K562 (cell line): ENCODE measurements around the gene SPAG16. TPM values are rescaled to one million over a fixed set of nuclear protein-coding genes. Genes with fewer than 3 reads are reported as not detected.

Experiments used
- ATAC-seq: fragments of 200-7000 bp; cut with Tn5 transposase; 3 replicates; pipeline ENCODE4 v1.9.1; 2020; ENCODE audit warnings: moderate library complexity
- BruUV-seq: library from RNA; stranded (reverse); fragments of 400-500 nt; replicated peaks from 2 replicates; lab custom pipeline; 2021; lab: Mats Ljungman, UMichigan
- CTCF ChIA-PET: fragments of 300-600 bp; formaldehyde crosslinking; extraction: SDS; loops from one replicate; lab custom pipeline; 2021; ENCODE audit warnings: low intra/inter-chr PET ratio; lab: Yijun Ruan, JAX
- POLR2A ChIA-PET: fragments of 300-600, 350-650 bp; sonication (Branson Sonifier 250); formaldehyde crosslinking; extraction: SDS; loops from one replicate; lab custom pipeline; 2021; ENCODE audit warnings: antibody characterized with exemption, inconsistent platforms; lab: Yijun Ruan, JAX
- DNase-seq, 4 experiments: peaks; one replicate each; pipeline versions ENCODE4 v3.0.0 to v3.0.0-alpha.2; 2011 to 2018; ENCODE audit warnings: low spot score in 3 of 4, mixed read lengths in 3 of 4; ENCODE audit errors: extremely low read depth in 1 of 4
- FAIRE-seq: peaks from 2 replicates; lab custom pipeline; 2011; peaks lifted over from hg19 to GRCh38; lab: Jason Lieb, UNC
- H2AFZ ChIP-seq: 2 replicates; pipeline ENCODE4 v1.6.0; 2011; ENCODE audit warnings: low read depth, low read length, control low read depth, inconsistent platforms
- H3K27ac ChIP-seq: fragments of 200-600 bp; 3 replicates; pipeline ENCODE4 v1.8.0; 2011; ENCODE audit warnings: low read depth, mild to moderate bottlenecking, control low read depth, inconsistent platforms, low read length, moderate library complexity, mixed read lengths; ENCODE audit errors: extremely low read depth
- H3K27me3 ChIP-seq, 2 experiments: fragments of 300-600 bp in 1 of 2; 2 replicates in 1 of 2; 3 replicates in 1 of 2; pipeline versions ENCODE4 v1.6.0 to v1.8.0; 2011; ENCODE audit warnings: inconsistent platforms in 2 of 2, low read length in 2 of 2, mild to moderate bottlenecking in 1 of 2, mixed read lengths in 1 of 2, moderate library complexity in 1 of 2; ENCODE audit not compliant: control insufficient read depth in 2 of 2, insufficient read depth in 2 of 2
- H3K36me3 ChIP-seq: fragments of 300-600 bp; 3 replicates; pipeline ENCODE4 v1.8.0; 2011; ENCODE audit warnings: mild to moderate bottlenecking, low read length, inconsistent platforms; ENCODE audit not compliant: control insufficient read depth, insufficient read depth
- H3K4me1 ChIP-seq, 2 experiments: fragments of 200-600 bp in 1 of 2; replicated peaks in 1 of 2; 2 replicates in 1 of 2; 3 replicates in 1 of 2; pipeline versions ENCODE4 v1.5.1 to v1.8.0; 2011; ENCODE audit warnings: inconsistent platforms in 2 of 2, low read length in 2 of 2, mild to moderate bottlenecking in 1 of 2, mixed read lengths in 1 of 2, moderate library complexity in 1 of 2; ENCODE audit not compliant: control insufficient read depth in 2 of 2, insufficient read depth in 2 of 2
- H3K4me2 ChIP-seq: 2 replicates; pipeline ENCODE4 v1.6.1; 2011; ENCODE audit warnings: low read length, control low read depth, inconsistent platforms, mixed read lengths; ENCODE audit not compliant: insufficient read depth
- H3K4me3 ChIP-seq: fragments of 200-600 bp; sonication (generic), shearing (Covaris generic); 2 replicates; pipeline ENCODE4 v1.5.1; 2016; ENCODE audit warnings: control low read depth, inconsistent platforms
- H3K79me2 ChIP-seq: fragments of 200-600 bp; 3 replicates; pipeline ENCODE4 v1.8.0; 2011; ENCODE audit warnings: low read length, inconsistent platforms; ENCODE audit not compliant: control insufficient read depth, insufficient read depth
- H3K9ac ChIP-seq, 2 experiments: 2 replicates each; pipeline versions ENCODE4 v1.6.0 to v1.6.1; 2011; ENCODE audit warnings: low read depth in 2 of 2, low read length in 2 of 2, control low read depth in 1 of 2, inconsistent platforms in 1 of 2, mild to moderate bottlenecking in 1 of 2, mixed read lengths in 1 of 2; ENCODE audit not compliant: insufficient read depth in 1 of 2
- H3K9me1 ChIP-seq: one replicate; pipeline ENCODE4 v1.6.0; 2011; ENCODE audit warnings: inconsistent platforms, mild to moderate bottlenecking, low read length, moderate library complexity; ENCODE audit not compliant: control insufficient read depth, insufficient read depth
- H3K9me3 ChIP-seq: replicated peaks from 2 replicates; pipeline ENCODE4 v1.5.1; 2011; ENCODE audit warnings: low read depth, low read length, inconsistent platforms; ENCODE audit not compliant: control insufficient read depth, insufficient read depth
- H4K20me1 ChIP-seq: replicated peaks from 2 replicates; pipeline ENCODE4 v1.6.1; 2011; ENCODE audit warnings: low read length, inconsistent platforms, mixed read lengths; ENCODE audit not compliant: control insufficient read depth, insufficient read depth
- BCOR ChIP-seq: fragments of 450-650 bp; IDR thresholded peaks from 2 replicates; pipeline ENCODE4 v1.6.1; 2016
- FOSL1 ChIP-seq: fragments of 200-800 bp; sonication (Bioruptor generic); conservative IDR thresholded peaks from 2 replicates; pipeline ENCODE4 v1.6.1; 2016; ENCODE audit warnings: missing genetic modification characterization, missing compliant biosample characterization
- FOXM1 ChIP-seq, 2 experiments: fragments of 450-650 bp in 1 of 2; sonication (generic) in 1 of 2; formaldehyde crosslinking in 1 of 2; IDR thresholded peaks; 2 replicates each; pipeline versions ENCODE4 v1.6.1 to v1.9.0; 2017 to 2022; ENCODE audit warnings: low read depth in 2 of 2, mild to moderate bottlenecking in 2 of 2, missing genetic modification reagents in 1 of 2, moderate library complexity in 1 of 2
- HMG20A ChIP-seq: fragments of 450-650 bp; formaldehyde crosslinking; conservative IDR thresholded peaks from 2 replicates; pipeline ENCODE4 v1.4.0; 2020; ENCODE audit warnings: mild to moderate bottlenecking, mixed read lengths
- SIX5 ChIP-seq, 2 experiments: IDR thresholded peaks; 2 replicates each; pipeline ENCODE4 v1.6.1; 2011; ENCODE audit warnings: low read length in 2 of 2, borderline replicate concordance in 1 of 2, low read depth in 1 of 2, mild to moderate bottlenecking in 1 of 2, moderate library complexity in 1 of 2; ENCODE audit not compliant: insufficient read depth in 1 of 2
- SMC3 ChIP-seq: conservative IDR thresholded peaks from 2 replicates; pipeline ENCODE4 v1.6.1; 2011; ENCODE audit warnings: low read depth, low read length, improper control_type of control experiment; ENCODE audit not compliant: insufficient read depth
- ZC3H4 ChIP-seq: sonication (generic); formaldehyde crosslinking; IDR thresholded peaks from 2 replicates; pipeline ENCODE4 v1.9.0; 2021; ENCODE audit warnings: missing genetic modification reagents, borderline replicate concordance
- ZNF124 ChIP-seq: sonication (generic); formaldehyde crosslinking; IDR thresholded peaks from 2 replicates; pipeline ENCODE4 v1.8.1; 2022; ENCODE audit warnings: missing genetic modification reagents
- ZNF175 ChIP-seq: fragments of 200-800 bp; sonication (Bioruptor generic); IDR thresholded peaks from 2 replicates; pipeline ENCODE4 v1.6.1; 2016; ENCODE audit warnings: low read depth, mild to moderate bottlenecking, missing genetic modification characterization, missing compliant biosample characterization
- WGBS: fragments of 100-300 bp; shearing (Covaris generic); methylation state at CpG from one replicate; pipeline ENCODE4 v1.1.6; 2016; ENCODE audit warnings: low coverage, mixed read lengths; ENCODE audit not compliant: insufficient coverage; ENCODE audit errors: missing lambda C conversion rate; 5-methylcytosine and 5-hydroxymethylcytosine counted together
- in situ Hi-C: fragments of 300-500 bp; cut with MboI; formaldehyde crosslinking; loops from 4 replicates; pipeline ENCODE4 v1.15.0; 2018; ENCODE audit warnings: inconsistent platforms, mixed read lengths
- intact Hi-C: fragments of 100-400 bp; cut with micrococcal nuclease; formaldehyde crosslinking; loops from 2 replicates; pipeline ENCODE4 v1.14.2; 2022
- polyA plus RNA-seq, 8 experiments: library from polyadenylated mRNA; depleted of rRNA in 4 of 8; stranded (reverse) in 5 of 8; unstranded in 3 of 8; fragments of >200 nt; fragmentation: Nextera tagmentation in 2 of 8; fragmentation: Illumina TruSeq in 1 of 8; extraction: Ambion mirVana in 2 of 8; extraction: Trizol in 1 of 8; gene quantifications; 2 replicates each; pipeline versions ENCODE4 v1.2.1 to v1.2.3, GENCODE V29; 2011 to 2014; ENCODE audit warnings: inconsistent platforms in 1 of 8, missing spikeins in 1 of 8
- total RNA-seq, 7 experiments: library from RNA; depleted of rRNA in 6 of 7; stranded (reverse); fragments of >200 nt in 6 of 7; fragmentation: Illumina TruSeq in 2 of 7; extraction: Trizol in 2 of 7; gene quantifications; 2 replicates each; pipeline versions ENCODE4 v1.2.1 to v1.2.3, GENCODE V29; 2011 to 2021; ENCODE audit warnings: low replicate concordance in 1 of 7
- TF ChIP-seq, protein P1 (sequence below), 2 experiments: fragments of 250-450 bp in 1 of 2; fragments of 450-650 bp in 1 of 2; sonication (Bioruptor Pico) in 1 of 2; IDR thresholded peaks; 2 replicates each; pipeline versions ENCODE4 v1.6.1 to v1.8.0; 2016 to 2021; ENCODE audit warnings: mild to moderate bottlenecking in 2 of 2, moderate library complexity in 2 of 2, missing compliant biosample characterization in 1 of 2, missing genetic modification characterization in 1 of 2
- TF ChIP-seq, protein P2 (sequence below): fragments of 450-650 bp; formaldehyde crosslinking; IDR thresholded peaks from 2 replicates; pipeline ENCODE4 v1.4.0; 2020; ENCODE audit warnings: mild to moderate bottlenecking, moderate library complexity
- TF ChIP-seq, protein P3 (sequence below): fragments of 150-350 bp; conservative IDR thresholded peaks from 2 replicates; pipeline ENCODE4 v1.6.1; 2014; ENCODE audit warnings: low read length
- TF ChIP-seq, protein P4 (sequence below): fragments of 250-450 bp; sonication (Bioruptor Pico); IDR thresholded peaks from 2 replicates; pipeline ENCODE4 v1.4.0; 2020; ENCODE audit warnings: mild to moderate bottlenecking, moderate library complexity

SPAG16 gene
- total and polyA plus RNA-seq, 9 of the 15 experiments (the other 6 are each of a cell fraction or from before 2014, with no cell fraction given): 0.98 to 5.9 (median 3.5) TPM

DNA sequence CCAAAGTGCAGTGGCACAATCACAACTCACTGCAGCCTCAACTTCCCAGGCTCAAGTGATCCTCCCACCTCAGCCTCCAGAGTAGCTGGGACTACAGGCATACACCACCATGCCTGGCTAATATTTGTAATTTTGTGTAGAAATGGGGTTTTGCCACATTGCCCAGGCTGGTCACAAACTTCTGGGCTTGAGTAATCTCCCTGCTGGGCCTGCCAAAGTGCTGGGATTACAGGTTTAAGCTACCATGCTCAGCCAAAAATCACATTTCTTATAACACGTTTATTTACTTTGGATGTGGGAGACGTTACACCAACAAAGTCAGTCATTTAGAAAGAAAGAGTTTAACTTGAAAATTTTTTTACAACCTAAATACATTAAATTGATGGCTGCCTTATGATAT is 917.6 kb downstream of the SPAG16 start:
- 6% methylated on average over 2 of the region's 2 CpGs for WGBS
- H3K79me2 ChIP-seq: no peaks in the 10 kb centered on the region
- no peaks in the 10 kb centered on the region for H3K36me3 ChIP-seq
- ATAC-seq (no peak), FAIRE-seq (no peak), DNase-seq (no peak)
- no peaks in the 10 kb centered on the region for H3K9me3 ChIP-seq
- H2AFZ ChIP-seq: no peak overlapping the region
- H4K20me1 ChIP-seq: no peaks in the 10 kb centered on the region
- no peaks in the 10 kb centered on the region for H3K4me1 ChIP-seq
- no TSS peak for BruUV-seq
- no peak overlapping the region for H3K9ac ChIP-seq
- H3K27me3 ChIP-seq: no peaks in the 10 kb centered on the region
- TF ChIP-seq ZC3H4 (no peak), FOSL1 (tag) (no peak), ZNF175 (no peak), BCOR (no peak), HMG20A (CRISPR knock-in tag) (no peak), SMC3 (no peak), FOXM1 (IDR thresholded peaks at IDR 0.05; ENCODE audit: low read depth) (no peak), FOXM1 (CRISPR knock-in tag; IDR thresholded peaks at IDR 0.05; ENCODE audit: low read depth) (no peak), SIX5 (IDR thresholded peaks at IDR 0.05; ENCODE audit: borderline replicate concordance in 1 of 2, insufficient read depth in 1 of 2, low read depth in 1 of 2, low read length in 2 of 2) (no peak), ZNF124 (CRISPR knock-in tag) (no peak)
- TF ChIP-seq, protein P1, sequence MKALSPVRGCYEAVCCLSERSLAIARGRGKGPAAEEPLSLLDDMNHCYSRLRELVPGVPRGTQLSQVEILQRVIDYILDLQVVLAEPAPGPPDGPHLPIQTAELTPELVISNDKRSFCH (CRISPR knock-in tag; IDR thresholded peaks at IDR 0.05): no peak
- TF ChIP-seq, protein P1 (tag; IDR thresholded peaks at IDR 0.05): no peak
- TF ChIP-seq, protein P2, sequence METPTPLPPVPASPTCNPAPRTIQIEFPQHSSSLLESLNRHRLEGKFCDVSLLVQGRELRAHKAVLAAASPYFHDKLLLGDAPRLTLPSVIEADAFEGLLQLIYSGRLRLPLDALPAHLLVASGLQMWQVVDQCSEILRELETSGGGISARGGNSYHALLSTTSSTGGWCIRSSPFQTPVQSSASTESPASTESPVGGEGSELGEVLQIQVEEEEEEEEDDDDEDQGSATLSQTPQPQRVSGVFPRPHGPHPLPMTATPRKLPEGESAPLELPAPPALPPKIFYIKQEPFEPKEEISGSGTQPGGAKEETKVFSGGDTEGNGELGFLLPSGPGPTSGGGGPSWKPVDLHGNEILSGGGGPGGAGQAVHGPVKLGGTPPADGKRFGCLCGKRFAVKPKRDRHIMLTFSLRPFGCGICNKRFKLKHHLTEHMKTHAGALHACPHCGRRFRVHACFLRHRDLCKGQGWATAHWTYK (CRISPR knock-in tag): no peak
- TF ChIP-seq, protein P3, sequence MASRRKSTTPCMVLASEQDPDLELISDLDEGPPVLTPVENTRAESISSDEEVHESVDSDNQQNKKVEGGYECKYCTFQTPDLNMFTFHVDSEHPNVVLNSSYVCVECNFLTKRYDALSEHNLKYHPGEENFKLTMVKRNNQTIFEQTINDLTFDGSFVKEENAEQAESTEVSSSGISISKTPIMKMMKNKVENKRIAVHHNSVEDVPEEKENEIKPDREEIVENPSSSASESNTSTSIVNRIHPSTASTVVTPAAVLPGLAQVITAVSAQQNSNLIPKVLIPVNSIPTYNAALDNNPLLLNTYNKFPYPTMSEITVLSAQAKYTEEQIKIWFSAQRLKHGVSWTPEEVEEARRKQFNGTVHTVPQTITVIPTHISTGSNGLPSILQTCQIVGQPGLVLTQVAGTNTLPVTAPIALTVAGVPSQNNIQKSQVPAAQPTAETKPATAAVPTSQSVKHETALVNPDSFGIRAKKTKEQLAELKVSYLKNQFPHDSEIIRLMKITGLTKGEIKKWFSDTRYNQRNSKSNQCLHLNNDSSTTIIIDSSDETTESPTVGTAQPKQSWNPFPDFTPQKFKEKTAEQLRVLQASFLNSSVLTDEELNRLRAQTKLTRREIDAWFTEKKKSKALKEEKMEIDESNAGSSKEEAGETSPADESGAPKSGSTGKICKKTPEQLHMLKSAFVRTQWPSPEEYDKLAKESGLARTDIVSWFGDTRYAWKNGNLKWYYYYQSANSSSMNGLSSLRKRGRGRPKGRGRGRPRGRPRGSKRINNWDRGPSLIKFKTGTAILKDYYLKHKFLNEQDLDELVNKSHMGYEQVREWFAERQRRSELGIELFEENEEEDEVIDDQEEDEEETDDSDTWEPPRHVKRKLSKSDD: no peak
- TF ChIP-seq, protein P4, sequence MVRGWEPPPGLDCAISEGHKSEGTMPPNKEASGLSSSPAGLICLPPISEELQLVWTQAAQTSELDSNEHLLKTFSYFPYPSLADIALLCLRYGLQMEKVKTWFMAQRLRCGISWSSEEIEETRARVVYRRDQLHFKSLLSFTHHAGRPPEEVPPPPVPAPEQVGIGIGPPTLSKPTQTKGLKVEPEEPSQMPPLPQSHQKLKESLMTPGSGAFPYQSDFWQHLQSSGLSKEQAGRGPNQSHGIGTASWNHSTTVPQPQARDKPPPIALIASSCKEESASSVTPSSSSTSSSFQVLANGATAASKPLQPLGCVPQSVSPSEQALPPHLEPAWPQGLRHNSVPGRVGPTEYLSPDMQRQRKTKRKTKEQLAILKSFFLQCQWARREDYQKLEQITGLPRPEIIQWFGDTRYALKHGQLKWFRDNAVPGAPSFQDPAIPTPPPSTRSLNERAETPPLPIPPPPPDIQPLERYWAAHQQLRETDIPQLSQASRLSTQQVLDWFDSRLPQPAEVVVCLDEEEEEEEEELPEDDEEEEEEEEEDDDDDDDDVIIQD (CRISPR knock-in tag): no peak
- H3K4me3 ChIP-seq: no peak overlapping the region
- CTCF ChIA-PET: no interaction called here
- POLR2A ChIA-PET: no interaction called here
- in situ Hi-C loops: no loop called here
- H3K4me2 ChIP-seq: no peak overlapping the region
- H3K27ac ChIP-seq: no peak overlapping the region
- no peaks in the 10 kb centered on the region for H3K9me1 ChIP-seq
- intact Hi-C loops: no loop called here
